Fibroblast of lung (primary cell): ENCODE results near the gene FLT3.

Experiments
- EZH2 ChIP-seq: IDR thresholded peaks from 2 replicates; pipeline ENCODE4 v1.5.1; 2012; ENCODE audit warnings: low read length, control low read depth, mild to moderate bottlenecking; ENCODE audit errors: missing control alignments
- TF ChIP-seq, protein P1 (sequence below), 2 donors: IDR thresholded peaks in 1 of 2; conservative IDR thresholded peaks in 1 of 2; 1 replicate in 1 of 2; 2 replicates in 1 of 2; pipeline ENCODE4 v1.5.1; 2011 to 2012; ENCODE audit warnings: low read length in 2 of 2, control low read depth in 1 of 2, inconsistent platforms in 1 of 2, low read depth in 1 of 2, mild to moderate bottlenecking in 1 of 2

DNA sequence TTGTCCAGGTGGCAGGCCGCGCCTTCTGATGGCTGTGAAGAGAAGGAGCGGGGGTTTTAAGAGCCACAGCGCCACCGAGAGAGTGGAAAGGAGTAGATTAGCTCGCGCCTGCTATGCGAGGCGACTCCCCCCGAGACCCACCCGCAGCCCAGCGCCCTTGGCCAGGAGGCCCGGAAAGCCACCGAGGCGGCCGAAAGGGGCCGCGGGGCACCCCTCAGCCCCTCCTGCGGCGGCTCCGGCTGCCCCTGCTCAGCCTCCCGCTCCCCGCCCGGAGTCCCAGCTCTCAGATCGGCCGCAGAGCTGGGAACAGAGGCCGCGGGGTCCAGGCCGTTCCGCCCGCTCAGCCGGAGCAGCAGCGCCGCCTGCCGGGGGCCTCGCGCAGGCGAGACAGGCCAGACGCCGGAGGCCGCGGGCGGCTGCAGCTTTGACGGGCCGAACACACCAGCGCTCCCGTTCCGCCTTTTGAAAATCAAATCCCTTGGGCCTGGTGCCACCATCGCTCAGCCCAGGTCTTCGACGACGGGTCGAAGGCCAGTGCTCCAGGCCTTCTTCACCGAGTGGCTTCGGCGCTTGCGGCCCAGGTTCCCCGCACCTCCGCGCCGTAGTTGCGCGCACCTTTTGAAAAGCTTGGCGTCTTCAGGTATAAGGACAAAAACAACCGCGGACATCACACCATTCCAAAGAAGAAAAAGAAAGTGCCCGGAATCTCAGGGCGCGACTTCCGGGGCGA, 146.5 kb downstream of the FLT3 start:
- TF ChIP-seq, protein P1, sequence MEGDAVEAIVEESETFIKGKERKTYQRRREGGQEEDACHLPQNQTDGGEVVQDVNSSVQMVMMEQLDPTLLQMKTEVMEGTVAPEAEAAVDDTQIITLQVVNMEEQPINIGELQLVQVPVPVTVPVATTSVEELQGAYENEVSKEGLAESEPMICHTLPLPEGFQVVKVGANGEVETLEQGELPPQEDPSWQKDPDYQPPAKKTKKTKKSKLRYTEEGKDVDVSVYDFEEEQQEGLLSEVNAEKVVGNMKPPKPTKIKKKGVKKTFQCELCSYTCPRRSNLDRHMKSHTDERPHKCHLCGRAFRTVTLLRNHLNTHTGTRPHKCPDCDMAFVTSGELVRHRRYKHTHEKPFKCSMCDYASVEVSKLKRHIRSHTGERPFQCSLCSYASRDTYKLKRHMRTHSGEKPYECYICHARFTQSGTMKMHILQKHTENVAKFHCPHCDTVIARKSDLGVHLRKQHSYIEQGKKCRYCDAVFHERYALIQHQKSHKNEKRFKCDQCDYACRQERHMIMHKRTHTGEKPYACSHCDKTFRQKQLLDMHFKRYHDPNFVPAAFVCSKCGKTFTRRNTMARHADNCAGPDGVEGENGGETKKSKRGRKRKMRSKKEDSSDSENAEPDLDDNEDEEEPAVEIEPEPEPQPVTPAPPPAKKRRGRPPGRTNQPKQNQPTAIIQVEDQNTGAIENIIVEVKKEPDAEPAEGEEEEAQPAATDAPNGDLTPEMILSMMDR (conservative IDR thresholded peaks at IDR 0.05 in 1 of 2, IDR thresholded peaks at IDR 0.05 in 1 of 2; ENCODE audit: low read depth in 1 of 2, low read length in 2 of 2) = peak; percentile 48 to 89
- TF ChIP-seq EZH2 = no peak
